LNCAP (cell line): ENCODE results near the gene RNF212.

Source experiments
- CTCF ChIP-seq: fragments of 450-650 bp; IDR thresholded peaks from 2 replicates; pipeline ENCODE4 v1.5.1; 2017; ENCODE audit warnings: mild to moderate bottlenecking

RNF212 gene

DNA sequence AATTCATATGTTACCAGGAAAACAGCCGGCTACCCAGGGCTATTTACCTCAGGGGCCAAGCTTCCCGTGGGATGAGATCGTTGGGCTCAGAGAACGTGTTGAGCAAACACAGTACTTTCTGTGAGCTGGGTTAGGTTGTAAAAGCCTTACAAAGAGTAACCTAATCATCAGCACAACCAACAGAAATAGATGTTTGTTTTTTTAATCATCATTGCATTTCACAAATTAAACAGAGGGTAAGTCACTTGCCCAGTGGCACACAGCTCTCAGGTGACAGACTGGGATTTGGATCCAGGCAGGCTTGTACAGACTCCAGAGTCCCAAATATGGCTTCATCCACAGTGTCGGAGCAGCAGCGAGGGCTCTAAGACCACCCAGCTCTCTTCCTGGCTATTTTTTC, 38.9 kb upstream of the RNF212 start:
- TF ChIP-seq CTCF: no peak

- TF ChIP-seq CTCF: no peak
These were observed 38.2 kb upstream of the RNF212 start for GRCh38 chr4:1151541-1151940.

GRCh38 chr4:1150875-1151274, 37.5 kb upstream of the RNF212 start:
- TF ChIP-seq CTCF: no peak

DNA sequence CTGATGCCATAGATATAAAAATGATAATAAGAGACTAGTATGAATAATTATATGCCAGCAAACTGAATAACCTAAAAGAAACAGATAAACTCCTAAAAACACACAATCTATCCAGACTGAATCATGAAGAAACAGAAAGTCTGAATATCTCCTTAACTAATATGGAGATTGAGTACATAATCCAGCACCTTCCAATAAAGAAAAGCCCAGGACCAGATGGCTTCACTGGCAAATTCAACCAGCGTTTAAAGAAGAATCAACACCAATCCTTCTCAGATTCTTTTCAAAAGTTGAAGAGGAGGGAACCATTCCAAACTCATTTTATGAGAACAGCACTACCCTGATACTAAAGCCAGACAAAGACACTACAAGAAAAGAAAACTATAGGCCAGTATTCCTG, 26.5 kb upstream of the RNF212 start:
- no peak for TF ChIP-seq CTCF

- TF ChIP-seq CTCF: no peak
These were observed 24.5 kb upstream of the RNF212 start for GRCh38 chr4:1137850-1138249.

DNA sequence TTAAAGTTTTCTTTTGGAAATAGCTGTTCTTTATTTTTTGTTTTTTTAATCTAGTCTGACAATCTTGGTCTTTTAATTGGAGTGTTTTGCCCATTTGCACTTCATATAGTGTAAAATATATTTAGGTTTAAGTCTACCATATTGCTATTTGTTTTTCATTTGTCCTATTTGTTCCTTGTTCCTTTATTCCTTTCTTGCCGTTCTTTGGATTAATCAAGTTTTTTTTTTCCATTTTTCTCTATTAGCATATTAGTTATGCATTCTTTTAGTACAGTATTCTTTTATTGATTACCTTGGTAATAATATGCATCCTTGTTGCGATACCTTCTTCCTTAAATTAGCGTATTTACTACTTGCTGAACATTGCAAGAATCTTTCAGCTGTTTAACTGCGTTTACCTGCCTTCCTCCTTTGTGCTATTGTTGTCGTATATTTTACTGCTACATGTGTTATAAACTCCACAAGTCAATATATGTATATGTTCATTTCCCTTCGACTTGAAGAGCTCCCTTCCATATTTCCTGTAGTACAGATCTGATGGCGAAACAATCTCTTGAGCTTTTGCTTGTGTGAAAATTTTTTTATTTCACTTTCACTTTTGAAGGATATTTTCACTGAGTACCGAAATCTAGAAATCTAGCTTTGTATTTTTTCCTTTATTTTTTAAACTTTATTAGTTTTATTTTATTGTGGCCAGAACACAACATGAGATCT, 23.9 kb upstream of the RNF212 start:
- no peak for TF ChIP-seq CTCF

GRCh38 chr4:1136048-1136447, 22.7 kb upstream of the RNF212 start:
- TF ChIP-seq CTCF: no peak

DNA sequence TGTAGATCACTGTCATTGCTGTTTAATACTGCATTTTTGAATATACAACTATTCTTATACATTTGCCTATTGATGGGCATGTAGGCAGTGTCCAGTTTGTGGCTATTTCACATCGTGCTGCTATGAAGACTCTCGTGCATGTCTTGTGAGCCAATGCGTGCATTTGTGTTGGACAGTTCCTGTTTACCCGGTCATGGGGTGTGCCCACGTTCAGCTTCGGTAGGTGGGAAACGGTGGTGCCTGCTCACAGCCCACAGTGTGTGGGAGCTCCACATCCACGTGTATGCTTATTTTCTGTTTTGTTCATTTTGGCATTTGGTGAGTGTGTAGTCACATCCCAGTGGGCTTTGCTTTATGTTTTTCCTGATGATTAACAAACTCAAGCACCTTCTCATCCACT, 19.7 kb upstream of the RNF212 start:
- TF ChIP-seq CTCF: no peak
